ENCODE measurements around the gene CLEC2D.

- TF ChIP-seq CTCF (IDR thresholded peaks at IDR 0.05 in 8 of 11, conservative IDR thresholded peaks at IDR 0.05 in 3 of 11) (no peak), POLR2A (IDR thresholded peaks at IDR 0.05) (no peak), POLR2AphosphoS5 (IDR thresholded peaks at IDR 0.05) (no peak)
Observed at GRCh38 chr12:9699269-9699897, 29.9 kb downstream of the CLEC2D start.

Data from spleen (tissue), 7 donors.